COR-L47 (cell line): Measurements from ENCODE around the gene CLDN24.
A peak's percentile ranks its signal among the peaks of the same experiment; 100 is the strongest.

Source experiments
- DNase-seq: peaks from one replicate; lab custom pipeline; 2025; lab: John Stamatoyannopoulos, UW

Gene CLDN24

DNA sequence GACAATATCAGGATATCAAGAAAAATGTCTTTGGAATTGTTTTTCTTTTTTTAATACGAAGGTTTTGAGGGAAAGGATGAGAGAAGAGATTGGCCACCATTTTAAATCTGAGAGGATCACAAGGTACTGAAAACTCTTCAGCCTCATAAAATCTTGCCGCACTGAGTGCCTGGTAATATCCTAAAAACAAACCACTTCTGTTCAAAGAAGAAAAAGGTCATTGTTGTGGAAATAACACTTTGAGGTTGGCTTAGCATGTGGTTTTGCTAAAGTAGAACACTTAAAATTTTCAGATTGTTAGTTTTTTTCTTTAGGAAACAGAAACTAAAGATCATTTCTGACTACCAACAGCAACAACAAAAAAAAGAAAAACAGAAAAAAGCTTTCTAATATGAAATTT, 1.1 kb downstream of the CLDN24 start:
- DNase-seq: no peak

DNA sequence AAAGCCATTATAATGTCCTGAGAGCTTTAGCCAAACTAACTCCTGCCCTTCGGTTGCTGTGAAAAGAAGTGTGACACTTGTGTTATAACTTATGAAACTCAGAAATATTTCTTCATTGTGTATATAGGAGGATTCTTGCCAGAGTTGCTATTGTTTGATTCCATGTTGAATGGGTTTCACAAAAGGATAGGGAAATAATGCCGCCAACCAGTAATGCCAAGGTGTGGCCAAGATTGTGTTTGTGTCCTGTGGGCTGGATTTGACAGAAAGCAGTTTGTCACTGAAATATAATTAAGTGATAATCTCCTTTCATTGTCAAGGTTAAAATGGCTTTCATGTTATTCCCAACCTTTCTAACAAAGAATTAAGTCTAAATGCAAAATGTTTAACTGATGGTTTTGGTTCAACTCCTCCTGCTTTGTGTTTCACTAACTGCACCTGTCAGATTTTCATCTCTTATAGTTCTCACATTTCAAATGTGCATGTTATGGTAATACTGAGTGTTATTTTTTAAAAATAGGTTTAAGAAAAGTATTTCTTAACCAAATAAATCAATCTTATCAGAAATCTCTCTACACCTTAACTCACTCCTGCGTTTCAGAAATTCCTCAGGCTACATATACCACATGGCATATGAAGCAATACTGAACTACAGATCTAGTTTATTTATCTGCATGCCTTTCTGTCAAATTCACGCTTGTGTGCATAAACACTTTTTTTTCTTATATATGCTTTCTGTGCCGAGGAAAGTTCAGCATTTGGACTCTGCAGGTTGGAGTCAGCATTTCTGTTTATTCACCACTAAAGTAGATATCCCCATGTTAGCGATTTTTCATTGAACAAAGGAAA, 1.8 kb downstream of the CLDN24 start, which contains the start of gene CLDN22:
TSS of gene CLDN22 (minus strand) at position 66 of the 849 bp plus-strand sequence. CDS start at position 8, 58 bp downstream.
- DNase-seq: peak; percentile 9

DNA sequence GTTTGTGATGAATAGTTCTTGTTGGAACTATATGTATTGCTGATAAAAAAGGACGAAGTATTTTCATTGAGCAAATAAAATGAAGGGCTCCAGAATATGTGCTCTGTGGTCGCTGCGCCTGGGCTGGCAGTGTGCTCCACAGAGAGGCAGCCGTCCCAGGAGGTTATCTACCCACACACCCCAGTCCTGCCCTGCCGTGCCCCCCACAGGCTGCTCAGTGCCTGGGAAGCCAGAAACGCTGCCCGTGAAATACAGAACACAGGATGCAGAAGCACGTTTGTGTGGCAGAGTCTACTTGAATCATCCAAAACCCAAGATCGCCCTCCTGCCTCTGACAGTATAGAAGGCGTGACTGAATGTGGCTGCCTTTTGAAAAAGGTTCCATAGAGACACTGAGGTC, 3.6 kb downstream of the CLDN24 start:
- no peak for DNase-seq

DNA sequence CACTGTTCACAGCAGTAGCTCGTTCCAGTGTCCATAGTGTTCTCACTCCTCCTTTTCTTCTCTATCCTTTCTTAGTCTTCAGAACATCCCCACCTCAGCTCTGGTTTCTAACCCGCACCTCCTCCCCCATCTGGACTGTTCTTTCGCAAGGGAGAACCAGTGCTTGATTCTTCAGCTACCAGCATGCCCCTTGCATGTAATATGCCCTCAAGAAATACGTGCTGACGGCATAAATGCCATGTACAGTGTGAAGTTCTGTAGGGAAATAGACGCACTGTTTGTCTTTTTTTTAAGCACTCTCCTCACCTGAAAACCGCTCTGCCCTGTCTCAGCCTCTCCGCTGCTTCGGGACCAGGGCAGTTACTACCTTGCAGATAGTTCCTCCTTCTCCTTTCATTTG, 7.4 kb downstream of the CLDN24 start:
- DNase-seq: no peak

DNA sequence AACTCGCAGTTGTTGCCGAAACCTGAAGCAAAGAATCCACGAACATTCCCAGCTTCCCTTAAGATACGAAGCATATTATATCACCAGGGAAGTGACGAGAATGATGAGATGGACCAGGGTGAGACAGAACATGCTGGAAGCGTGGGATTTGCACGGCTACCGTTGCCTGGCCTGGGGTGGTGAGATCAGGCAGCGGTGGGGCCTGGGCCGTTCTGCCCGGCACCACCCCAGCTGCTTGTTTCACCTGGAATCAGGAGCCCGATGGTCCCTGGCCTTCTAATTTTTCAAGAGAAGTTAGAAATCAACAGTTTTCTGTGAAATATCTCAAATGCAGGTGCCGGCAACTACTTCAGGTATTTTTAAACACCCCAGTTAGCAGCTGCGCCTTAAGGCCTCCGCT, 7.9 kb downstream of the CLDN24 start:
- DNase-seq: no peak

DNA sequence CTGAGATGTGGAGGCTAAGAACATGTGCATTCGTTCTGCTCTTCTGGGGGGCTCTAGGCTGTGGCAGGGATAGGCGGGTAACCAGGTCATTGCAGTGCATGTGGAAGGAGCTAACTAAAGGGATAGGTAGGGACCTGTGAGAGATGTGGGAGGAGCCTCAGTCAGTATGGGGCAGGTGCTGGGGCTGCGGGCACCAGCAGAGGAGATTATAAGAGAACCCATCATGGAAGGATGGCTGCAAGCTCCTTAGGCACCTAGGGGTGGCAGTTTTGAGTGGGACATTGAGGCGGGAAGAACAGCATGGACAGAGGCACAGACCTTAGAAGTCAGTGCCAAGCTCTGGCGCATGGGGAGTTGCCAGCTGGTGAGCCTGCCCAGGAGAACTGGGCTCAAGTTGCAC, 9.4 kb downstream of the CLDN24 start:
- DNase-seq: no peak

DNA sequence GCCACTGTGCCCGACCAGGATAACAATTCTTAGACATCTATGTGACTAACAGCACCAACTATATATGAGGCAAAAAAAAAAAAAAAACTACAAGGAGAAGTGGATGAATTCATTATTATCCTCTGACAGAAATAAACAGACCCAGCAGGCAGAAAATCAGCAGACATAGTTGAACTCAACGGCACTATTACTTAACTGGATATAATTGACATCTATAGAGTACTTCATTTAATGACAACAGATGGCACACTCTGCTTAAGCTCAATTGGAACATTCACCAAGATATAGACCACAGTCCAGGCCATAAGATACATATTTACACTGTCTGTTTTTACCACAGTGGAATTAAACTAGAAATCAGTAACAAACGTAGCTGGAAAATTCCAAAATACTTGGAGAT, 15.4 kb downstream of the CLDN24 start:
- DNase-seq: no peak

DNA sequence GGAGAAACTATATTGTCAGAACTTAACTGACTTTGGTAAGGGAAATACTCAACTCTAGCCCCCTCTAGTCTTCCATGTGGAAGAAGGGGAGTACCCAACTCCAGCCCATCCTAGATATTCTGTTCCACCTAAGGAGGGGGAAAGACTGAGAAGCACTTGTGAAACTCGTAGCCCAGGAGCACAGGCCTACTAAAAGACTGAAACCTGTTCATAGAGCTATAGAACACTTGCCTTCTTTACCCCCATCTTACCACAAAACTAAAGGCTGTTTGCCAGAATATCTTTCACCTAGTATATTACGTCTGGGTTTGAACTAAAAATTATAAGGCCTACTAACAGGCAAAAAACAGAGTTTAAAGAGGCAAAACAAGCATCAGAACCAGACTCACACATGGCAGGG, 17.7 kb downstream of the CLDN24 start:
- no peak for DNase-seq

DNA sequence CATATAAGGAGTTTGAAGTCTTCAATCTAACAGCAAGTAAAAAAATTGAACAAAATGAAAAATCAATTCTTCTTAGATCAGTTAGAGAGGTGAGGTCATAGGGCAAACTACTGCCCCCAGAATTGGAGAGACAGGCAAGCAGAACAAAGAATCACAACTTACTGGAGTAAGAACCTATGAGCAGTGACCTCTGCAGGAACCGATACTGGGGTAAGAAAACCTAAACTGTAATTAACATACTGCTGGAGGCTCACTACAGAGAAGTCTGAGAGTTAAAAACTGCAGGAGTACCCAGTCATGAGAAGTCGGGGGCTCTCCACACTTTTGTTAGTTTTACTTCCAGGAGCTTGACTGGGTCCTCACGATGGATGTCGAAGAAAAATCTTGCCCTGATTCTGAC, 18.2 kb downstream of the CLDN24 start:
- no peak for DNase-seq

DNA sequence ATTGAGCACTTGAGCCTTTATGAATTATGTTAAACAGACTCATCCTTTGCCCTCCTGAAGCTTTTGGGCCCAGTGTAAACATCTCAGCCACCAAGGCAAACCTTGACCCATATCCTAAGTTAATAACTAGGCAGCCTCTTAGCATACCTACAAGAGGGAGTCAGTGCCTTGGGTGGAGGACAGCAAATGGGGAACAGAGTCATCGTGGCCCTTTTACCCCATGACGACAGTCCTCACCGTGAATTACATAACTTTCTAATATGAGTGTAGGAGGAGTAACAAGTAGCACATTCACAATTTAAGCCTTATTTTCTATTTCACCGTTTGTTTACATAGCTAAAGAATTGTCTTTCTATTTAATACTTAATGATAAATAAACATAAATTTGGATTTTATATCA, 18.9 kb downstream of the CLDN24 start:
- DNase-seq: no peak

DNA sequence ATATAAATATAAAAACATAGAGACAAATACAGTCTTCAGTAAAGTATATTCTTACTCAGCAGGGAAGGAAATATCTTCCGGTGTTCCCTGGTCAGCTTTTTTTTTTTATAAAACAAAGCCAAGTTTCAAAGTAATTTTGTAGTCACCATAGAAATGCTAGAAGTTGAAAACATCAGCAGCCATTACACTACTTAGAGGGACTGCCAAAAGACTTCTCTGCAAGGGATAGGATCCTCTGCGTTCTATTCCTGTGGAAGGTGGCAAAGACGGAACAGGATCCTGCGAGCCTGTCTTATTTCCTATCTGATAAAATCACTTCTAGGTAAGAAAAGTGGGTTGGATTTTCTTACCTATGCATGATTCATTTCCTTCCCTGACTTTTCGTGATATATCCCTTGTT, 21.6 kb downstream of the CLDN24 start:
- no peak for DNase-seq

DNA sequence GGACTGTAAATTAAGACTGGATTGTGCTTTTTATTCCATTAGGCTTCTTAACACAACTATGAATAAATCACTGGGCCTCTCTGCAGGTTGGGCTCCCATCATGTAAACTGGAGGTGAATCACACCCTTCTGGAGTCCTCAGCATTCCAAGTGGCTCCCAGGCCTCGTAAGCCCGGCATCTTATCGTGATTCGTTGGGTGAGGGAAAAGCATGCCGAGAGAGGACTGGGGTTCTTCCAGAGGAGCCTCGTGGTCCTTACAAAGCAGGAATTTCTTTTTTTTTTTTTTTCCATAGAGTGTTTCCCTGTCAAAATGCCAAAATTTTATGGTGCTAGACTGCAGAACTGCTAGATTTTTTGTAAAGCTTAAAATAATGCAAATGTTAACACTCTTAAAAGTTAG, 22.2 kb downstream of the CLDN24 start:
- no peak for DNase-seq

DNA sequence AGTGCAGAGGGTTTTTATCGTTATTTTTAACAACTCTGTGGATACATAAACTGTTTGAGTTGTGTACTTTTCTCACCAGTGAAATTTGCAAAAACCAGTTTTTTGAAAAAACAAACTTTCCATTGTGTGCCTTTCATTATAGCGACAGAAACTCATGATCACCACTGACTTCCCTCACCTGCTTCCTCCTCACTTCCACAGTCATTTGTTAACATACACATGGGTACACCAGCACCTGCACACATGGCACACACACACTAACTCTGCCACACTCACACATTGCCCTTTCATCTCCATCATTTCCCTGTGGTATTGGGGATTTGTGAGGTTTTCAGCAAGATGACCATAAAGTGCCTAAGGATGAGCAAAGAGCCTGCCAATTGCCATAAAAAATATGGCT, 22.8 kb downstream of the CLDN24 start:
- no peak for DNase-seq

DNA sequence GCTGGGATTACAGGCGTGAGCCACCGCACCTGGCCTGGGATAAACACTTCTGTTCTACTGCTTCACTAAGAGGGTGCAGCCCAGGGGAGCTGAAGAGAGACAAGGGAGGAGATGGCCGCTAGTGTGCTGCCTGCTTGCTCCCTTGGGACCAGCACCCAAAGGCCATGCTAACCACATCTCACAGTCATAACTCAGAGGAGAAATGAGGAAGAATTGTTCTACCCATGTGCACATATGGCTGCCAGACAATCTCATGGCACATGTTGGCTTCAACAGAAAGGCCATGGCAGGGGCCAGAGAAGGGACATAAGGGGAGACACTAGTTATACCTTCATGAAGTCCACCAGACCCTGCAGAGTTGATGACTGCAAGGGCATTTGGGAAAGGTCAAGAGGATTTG, 24.6 kb downstream of the CLDN24 start:
- DNase-seq: no peak

DNA sequence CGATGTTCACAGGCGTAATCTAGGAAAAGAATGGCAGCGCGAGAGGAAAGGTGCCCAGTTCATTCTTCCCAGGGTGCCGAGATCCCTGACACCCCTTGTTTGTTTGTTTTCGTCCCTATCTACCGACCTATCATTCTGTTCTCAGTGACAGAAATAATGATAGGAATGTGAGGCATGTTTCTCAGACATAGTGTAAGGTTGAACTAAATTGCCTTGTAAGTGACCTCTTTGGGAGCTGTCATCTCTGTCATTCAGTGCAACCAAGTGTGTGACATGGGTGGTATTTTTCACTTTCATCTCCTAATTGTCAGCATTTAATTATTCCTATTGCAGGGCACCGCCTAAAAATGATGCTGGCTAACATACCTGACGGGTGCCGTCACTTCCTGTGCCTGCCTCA, 26.5 kb downstream of the CLDN24 start:
- no peak for DNase-seq

DNA sequence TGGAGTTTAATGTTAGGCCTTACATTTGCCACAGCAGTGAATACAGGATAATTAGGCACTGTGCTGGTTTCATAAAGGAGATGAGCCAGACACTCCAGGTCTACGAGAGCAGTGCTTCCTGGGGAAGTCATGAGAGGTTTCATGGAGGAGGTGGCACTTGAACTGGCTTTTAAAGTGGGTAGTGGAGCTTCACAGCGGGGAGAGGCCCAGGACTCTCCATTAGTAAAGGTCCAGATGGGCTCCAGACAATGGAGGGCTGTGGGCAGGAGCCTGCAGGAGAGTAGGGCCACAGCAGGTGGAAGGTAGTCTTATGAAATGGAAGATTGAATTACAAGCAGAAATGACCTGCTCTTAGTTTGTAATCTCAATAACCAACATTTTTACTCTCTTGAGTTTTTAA, 31.2 kb downstream of the CLDN24 start:
- DNase-seq: no peak

DNA sequence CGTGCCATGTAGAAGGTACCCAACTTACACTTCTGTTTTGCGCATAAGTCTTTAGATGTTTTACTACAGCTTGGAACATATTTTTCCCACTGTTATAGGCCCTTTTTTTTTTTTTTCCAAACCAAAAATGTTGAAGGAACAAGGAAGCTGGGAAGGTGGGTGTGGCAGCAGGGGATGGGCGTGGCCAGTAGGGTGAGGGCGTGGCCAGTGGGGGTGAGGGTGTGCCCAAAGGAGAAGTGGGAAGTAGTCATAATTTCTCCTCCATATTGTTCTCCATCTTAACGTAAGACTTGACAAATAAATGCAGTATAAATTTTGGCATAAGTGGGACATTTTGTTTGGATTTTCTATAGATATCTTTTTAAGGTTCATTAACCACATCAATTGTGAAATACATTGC, 32.5 kb downstream of the CLDN24 start:
- DNase-seq: no peak

DNA sequence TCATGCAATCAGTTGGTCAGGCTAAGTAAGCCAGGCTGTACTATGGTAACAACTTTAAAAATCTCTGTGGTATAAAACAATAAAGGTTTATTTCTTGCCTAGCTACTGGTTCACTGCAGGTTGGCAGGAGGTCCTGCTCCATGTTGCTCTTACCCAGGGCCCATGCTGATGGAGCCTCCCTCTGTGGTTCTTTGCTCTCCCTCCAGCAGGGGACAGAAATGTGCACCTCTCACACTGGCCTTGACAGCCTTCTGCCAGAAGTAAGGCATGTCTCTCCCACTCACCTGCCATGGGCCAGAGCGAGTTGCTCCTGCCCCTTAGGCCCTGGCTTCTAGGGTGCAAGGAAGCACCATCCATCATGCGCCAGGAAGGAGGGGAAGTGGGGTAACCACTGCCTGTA, 33.3 kb downstream of the CLDN24 start:
- no peak for DNase-seq

DNA sequence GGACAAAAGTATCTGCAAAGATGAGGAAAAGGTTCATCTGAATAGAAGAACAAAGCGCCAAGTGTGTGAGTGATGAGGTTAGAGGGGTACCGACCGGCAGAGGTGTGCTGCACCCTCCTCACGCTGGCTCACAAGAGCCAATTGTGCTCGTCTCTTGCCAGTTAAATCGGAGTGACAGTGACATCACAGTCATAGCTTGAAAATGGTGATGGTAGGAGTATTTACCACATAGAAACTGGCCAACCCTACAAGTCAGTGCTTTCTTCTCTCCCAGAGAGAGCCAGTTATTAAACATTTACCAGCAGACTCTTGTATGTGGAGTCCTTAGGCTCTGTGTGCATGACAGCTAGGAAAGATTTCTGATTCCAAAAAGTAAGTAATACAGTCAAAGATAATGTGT, 34.5 kb downstream of the CLDN24 start:
- DNase-seq: no peak

DNA sequence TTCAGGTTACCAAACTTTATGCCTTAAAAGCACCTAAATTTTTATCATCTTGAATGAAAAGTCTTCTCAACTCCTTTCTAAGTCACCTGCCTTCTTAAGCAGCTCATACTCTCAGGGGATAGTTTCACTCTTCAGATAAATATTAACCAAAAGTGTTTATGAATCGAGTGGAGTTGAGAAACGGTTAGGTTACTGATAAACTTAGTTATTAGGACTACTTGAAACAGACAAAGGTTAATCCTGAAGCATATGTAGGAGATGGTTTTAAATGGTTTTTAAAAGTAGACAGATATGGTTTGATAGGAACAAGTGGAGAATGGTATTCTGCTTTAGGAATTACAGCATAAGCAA, 34.9 kb downstream of the CLDN24 start:
- no peak for DNase-seq

DNA sequence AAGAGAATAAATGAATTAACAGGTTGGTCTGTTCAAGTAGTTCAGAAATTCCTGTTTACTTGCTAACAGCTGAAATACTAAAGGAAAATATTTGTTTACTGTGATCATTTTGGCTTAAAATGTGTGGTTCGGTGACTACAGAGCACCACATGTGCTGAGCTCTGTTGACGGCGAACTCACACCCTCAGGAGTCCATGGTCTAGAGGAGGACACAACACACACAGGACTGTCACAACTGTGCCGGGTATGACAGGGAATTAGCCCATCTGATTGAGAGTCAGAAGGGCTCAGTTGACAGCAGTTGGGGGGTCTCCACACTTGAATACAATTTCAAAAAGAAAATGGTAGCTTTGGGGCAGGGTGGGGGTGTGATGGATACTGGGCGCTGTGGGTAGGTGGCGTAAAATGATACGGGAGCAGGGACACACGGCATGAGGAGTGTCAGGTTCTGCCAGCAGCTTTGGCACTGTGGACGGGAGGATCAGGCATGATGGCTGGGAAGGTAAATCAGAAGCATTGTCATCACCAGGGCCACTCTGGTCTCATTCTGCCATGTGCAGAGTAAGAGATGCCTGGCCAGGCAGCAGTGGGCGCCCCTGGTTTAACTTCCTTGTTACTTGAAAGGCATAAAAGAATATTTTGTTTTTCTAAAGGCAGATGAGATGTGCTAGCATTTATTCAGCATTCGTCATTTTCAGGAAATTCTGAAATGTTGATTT, 35.5 kb downstream of the CLDN24 start:
- no peak for DNase-seq

DNA sequence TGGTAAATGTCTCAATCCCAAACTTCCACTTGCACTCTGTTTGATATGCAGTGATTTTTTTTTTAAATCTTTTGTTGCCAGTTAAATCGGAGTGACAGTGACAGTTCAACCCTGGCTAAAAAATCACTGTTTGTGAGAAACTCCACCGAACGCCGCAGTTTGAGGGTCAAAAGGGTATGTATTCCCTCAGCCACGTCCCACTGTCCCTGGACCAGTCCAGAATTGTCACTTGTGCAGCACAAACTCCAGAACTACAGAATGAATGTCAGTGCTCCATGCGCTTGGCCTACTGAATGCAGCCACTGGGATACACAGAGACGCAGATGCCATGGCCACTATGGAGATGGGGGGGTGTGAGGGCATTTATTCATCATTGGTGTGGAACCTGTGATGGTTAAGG, 36.3 kb downstream of the CLDN24 start:
- no peak for DNase-seq

DNA sequence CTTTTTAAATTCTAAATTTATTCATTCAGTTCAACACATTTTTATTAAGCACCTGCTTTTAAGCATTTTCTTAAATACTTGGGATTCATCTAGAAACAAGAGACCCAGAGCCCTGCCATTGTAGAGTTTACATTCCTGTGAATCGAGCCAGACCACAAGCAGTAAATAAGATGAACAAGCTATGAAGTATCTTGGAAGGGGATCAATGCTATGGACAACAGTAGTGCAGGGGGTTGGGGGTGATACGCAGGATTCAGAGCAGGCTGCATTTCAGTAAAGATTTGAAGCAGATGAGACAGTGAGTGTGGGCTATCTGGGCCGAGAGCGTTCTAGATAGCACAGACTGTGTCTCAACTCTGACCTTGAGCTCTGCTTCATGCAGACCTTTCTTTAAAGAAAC, 37.3 kb downstream of the CLDN24 start:
- no peak for DNase-seq
